Thyroid gland (tissue), 4 donors: ENCODE measurements around the gene MBD6. TPM values are rescaled to one million over a fixed set of nuclear protein-coding genes. Genes with fewer than 3 reads are reported as not detected.
"Not testable (repeated sequence)": the region's sequence is repeated elsewhere in the genome, so short reads cannot be mapped to it uniquely, and the experiment has no call there.

ENCODE experiments used
- DNase-seq, 2 donors: peaks; one replicate each; pipeline ENCODE4 v3.0.0-alpha.2; 2019
- H3K27ac ChIP-seq, 3 donors: fragments of 200-600 bp; sonication (generic); 1 replicate in 2 of 3; 2 replicates in 1 of 3; pipeline ENCODE4 v1.5.1; 2016 to 2019; ENCODE audit warnings: mild to moderate bottlenecking in 1 of 3, moderate library complexity in 1 of 3
- H3K27me3 ChIP-seq: fragments of 200-600 bp; sonication (generic); one replicate; pipeline ENCODE4 v1.5.1; 2019
- H3K36me3 ChIP-seq, 2 donors: fragments of 200-600 bp; sonication (generic); one replicate each; pipeline ENCODE4 v1.5.1; 2016 to 2019
- H3K4me1 ChIP-seq, 2 donors: fragments of 200-600 bp; sonication (generic); one replicate each; pipeline ENCODE4 v1.5.1; 2017 to 2019
- H3K4me3 ChIP-seq, 3 donors: fragments of 200-600 bp; sonication (generic); replicated peaks in 1 of 3; 1 replicate in 2 of 3; 2 replicates in 1 of 3; pipeline ENCODE4 v1.5.1; 2016; ENCODE audit warnings: mild to moderate bottlenecking in 1 of 3
- H3K9me3 ChIP-seq: fragments of 200-600 bp; sonication (generic); one replicate; pipeline ENCODE4 v1.5.1; 2017
- CTCF ChIP-seq, 6 experiments: fragments of 200-600 bp in 3 of 6; fragments of 450-650 bp in 3 of 6; sonication (generic) in 3 of 6; IDR thresholded peaks; one replicate each; pipeline ENCODE4 v1.5.1; 2016 to 2019; ENCODE audit warnings: antibody characterized with exemption in 6 of 6, mild to moderate bottlenecking in 2 of 6, inconsistent platforms in 1 of 6, moderate library complexity in 1 of 6
- POLR2A ChIP-seq, 2 donors: fragments of 450-650 bp; IDR thresholded peaks; one replicate each; pipeline ENCODE4 v1.6.1; 2017; ENCODE audit warnings: antibody characterized with exemption in 2 of 2, mild to moderate bottlenecking in 2 of 2, moderate library complexity in 1 of 2
- WGBS, 2 donors: methylation state at CpG; one replicate each; pipeline ENCODE4 v1.1.5; 2017; 5-methylcytosine and 5-hydroxymethylcytosine counted together
- intact Hi-C: fragments of 100-400 bp; cut with DNase I; formaldehyde crosslinking; loops from one replicate; pipeline ENCODE4 v1.15.1; 2023
- total RNA-seq, 4 donors: library from RNA; depleted of rRNA; stranded (reverse); fragments of >200 nt; gene quantifications; one replicate each; pipeline ENCODE4 v1.2.3, GENCODE V29; 2016

The MBD6 gene
- total RNA-seq, 4 donors from 2014 or later, result 18.9 to 59.7 (median 51.9) TPM

- Histone ChIP-seq H3K36me3 (no peaks in the 10 kb centered on the region), H3K4me1 (no peaks in the 10 kb centered on the region), H3K4me3 (no peak overlapping the region), H3K9me3 (no peaks in the 10 kb centered on the region), H3K27me3 (no peaks in the 10 kb centered on the region), H3K27ac (no peak overlapping the region)
- TF ChIP-seq POLR2A (IDR thresholded peaks at IDR 0.05), result no peak
- intact Hi-C loops, result no loop called here
- WGBS, 2 donors, result 90 to 99% methylated on average over 2 of the region's 2 CpGs
- DNase-seq, result no peak
Measured at GRCh38 chr12:57560516-57560915, 37.9 kb downstream of the MBD6 start.

GRCh38 chr12:57561117-57561516 is 38.5 kb downstream of the MBD6 start:
- WGBS, 2 donors, result 82 to 87% methylated on average over 1 of the region's 1 CpG
- not testable (repeated sequence) for DNase-seq, H3K27me3 ChIP-seq

GRCh38 chr12:57563358-57563757 is 40.7 kb downstream of the MBD6 start:
- no peak for DNase-seq
- Histone ChIP-seq H3K9me3 (no peaks in the 10 kb centered on the region), H3K27ac (no peak overlapping the region), H3K4me3 (no peak overlapping the region), H3K4me1 (no peaks in the 10 kb centered on the region), H3K27me3 (no peaks in the 10 kb centered on the region), H3K36me3 (no peaks in the 10 kb centered on the region)
- 74 to 80% methylated on average over 4 of the region's 4 CpGs for WGBS, 2 donors
- TF ChIP-seq CTCF (IDR thresholded peaks at IDR 0.05) (no peak), POLR2A (IDR thresholded peaks at IDR 0.05) (no peak)
- intact Hi-C loops, result no loop called here

More at GRCh38 chr12:57561117-57561516, 38.5 kb downstream of the MBD6 start:
- H3K4me3 ChIP-seq, H3K27ac ChIP-seq, intact Hi-C loops, H3K36me3 ChIP-seq, H3K9me3 ChIP-seq, H3K4me1 ChIP-seq: not testable (repeated sequence)

GRCh38 chr12:57564178-57564740 is 41.6 kb downstream of the MBD6 start:
- no peaks in the 10 kb centered on the region for H3K4me1 ChIP-seq
- WGBS, 2 donors, result 89 to 90% methylated on average over 7 of the region's 7 CpGs
- no peak overlapping the region for H3K4me3 ChIP-seq
- DNase-seq, result no peak
- intact Hi-C loops, result no loop called here
- H3K9me3 ChIP-seq, result no peaks in the 10 kb centered on the region
- H3K27ac ChIP-seq, result no peak overlapping the region
- no peaks in the 10 kb centered on the region for H3K36me3 ChIP-seq
- H3K27me3 ChIP-seq, result no peaks in the 10 kb centered on the region
- TF ChIP-seq POLR2A (IDR thresholded peaks at IDR 0.05) (no peak), CTCF (IDR thresholded peaks at IDR 0.05) (no peak)

- Histone ChIP-seq H3K27me3 (no peaks in the 10 kb centered on the region), H3K4me1 (no peaks in the 10 kb centered on the region), H3K4me3 (no peak overlapping the region), H3K27ac (no peak overlapping the region), H3K36me3 (no peaks in the 10 kb centered on the region), H3K9me3 (no peaks in the 10 kb centered on the region)
- 80 to 85% methylated on average over 6 of the region's 6 CpGs for WGBS, 2 donors
- DNase-seq, result no peak
- intact Hi-C loops, result no loop called here
- TF ChIP-seq POLR2A (IDR thresholded peaks at IDR 0.05) (no peak), CTCF (IDR thresholded peaks at IDR 0.05) (no peak)
Measured at GRCh38 chr12:57568838-57569237, 46.2 kb downstream of the MBD6 start.

- Histone ChIP-seq H3K4me1 (no peaks in the 10 kb centered on the region), H3K27ac (no peak overlapping the region), H3K4me3 (no peak overlapping the region), H3K27me3 (no peaks in the 10 kb centered on the region), H3K9me3 (no peaks in the 10 kb centered on the region), H3K36me3 (no peaks in the 10 kb centered on the region)
- WGBS, 2 donors, result 90 to 93% methylated on average over 18 of the region's 18 CpGs
- DNase-seq, result no peak
- no peak for TF ChIP-seq POLR2A (IDR thresholded peaks at IDR 0.05)
- no peak for TF ChIP-seq CTCF (IDR thresholded peaks at IDR 0.05)
- intact Hi-C loops, result no loop called here
Measured at GRCh38 chr12:57569858-57570257, 47.2 kb downstream of the MBD6 start.

- H3K4me1 ChIP-seq, H3K36me3 ChIP-seq, intact Hi-C loops, DNase-seq, H3K27me3 ChIP-seq, H3K4me3 ChIP-seq, H3K27ac ChIP-seq, H3K9me3 ChIP-seq: not testable (repeated sequence)
- WGBS, 2 donors, result 89% methylated on average over 13 of the region's 13 CpGs
Measured at GRCh38 chr12:57570438-57570837, 47.8 kb downstream of the MBD6 start.
